HUES48 (cell line): Measurements from ENCODE around the gene CACFD1.
"Not testable (repeated sequence)": the region's sequence is repeated elsewhere in the genome, so short reads cannot be mapped to it uniquely, and the experiment has no call there.

ENCODE experiments used
- H3K27ac ChIP-seq: one replicate; pipeline ENCODE4 v1.7.0; 2013; ENCODE audit warnings: low read depth, low read length, inconsistent platforms
- H3K27me3 ChIP-seq: 2 replicates; pipeline ENCODE4 v1.6.1; 2013; ENCODE audit warnings: mild to moderate bottlenecking, low read length; ENCODE audit not compliant: control insufficient read depth, insufficient read depth
- H3K36me3 ChIP-seq: 2 replicates; pipeline ENCODE4 v1.6.1; 2013; ENCODE audit warnings: low read length; ENCODE audit not compliant: control insufficient read depth, insufficient read depth
- H3K4me1 ChIP-seq: 2 replicates; pipeline ENCODE4 v1.6.1; 2013; ENCODE audit warnings: mild to moderate bottlenecking, low read length; ENCODE audit not compliant: control insufficient read depth, insufficient read depth
- H3K4me3 ChIP-seq: 2 replicates; pipeline ENCODE4 v1.5.1; 2013; ENCODE audit warnings: mild to moderate bottlenecking, low read depth, low read length
- H3K9ac ChIP-seq: 2 replicates; pipeline ENCODE4 v1.6.1; 2013; ENCODE audit warnings: mild to moderate bottlenecking, low read depth, low read length, moderate library complexity
- H3K9me3 ChIP-seq: 2 replicates; pipeline ENCODE4 v1.6.1; 2013; ENCODE audit warnings: low read length; ENCODE audit not compliant: control insufficient read depth, insufficient read depth

The CACFD1 gene

DNA sequence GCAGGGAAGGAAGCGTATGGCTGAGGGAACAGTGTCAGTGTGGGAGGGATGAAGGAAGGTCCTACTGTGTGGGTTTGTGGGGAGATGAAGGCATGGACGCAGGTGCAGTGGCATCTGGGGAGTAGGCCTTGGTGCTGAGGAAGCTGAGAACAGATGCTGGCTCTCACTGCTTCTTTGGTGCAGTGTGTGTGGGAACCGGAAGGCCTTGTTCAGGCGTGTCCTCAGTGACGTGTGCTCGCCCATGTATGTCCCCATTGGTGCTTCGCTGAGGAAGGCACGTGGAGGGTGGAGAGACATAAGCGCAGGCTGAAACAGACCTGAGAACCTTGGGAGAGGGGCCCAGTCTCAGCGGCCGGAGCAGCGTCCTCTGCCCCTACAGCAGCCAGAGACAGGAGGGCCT lies 18.9 kb upstream of the CACFD1 start:
- H3K36me3 ChIP-seq = no peaks in the 10 kb centered on the region
- H3K27me3 ChIP-seq = no peaks in the 10 kb centered on the region
- no peak overlapping the region for H3K4me3 ChIP-seq
- H3K4me1 ChIP-seq = no peaks in the 10 kb centered on the region
- H3K9ac ChIP-seq = no peak overlapping the region
- no peaks in the 10 kb centered on the region for H3K9me3 ChIP-seq
- no peak overlapping the region for H3K27ac ChIP-seq

DNA sequence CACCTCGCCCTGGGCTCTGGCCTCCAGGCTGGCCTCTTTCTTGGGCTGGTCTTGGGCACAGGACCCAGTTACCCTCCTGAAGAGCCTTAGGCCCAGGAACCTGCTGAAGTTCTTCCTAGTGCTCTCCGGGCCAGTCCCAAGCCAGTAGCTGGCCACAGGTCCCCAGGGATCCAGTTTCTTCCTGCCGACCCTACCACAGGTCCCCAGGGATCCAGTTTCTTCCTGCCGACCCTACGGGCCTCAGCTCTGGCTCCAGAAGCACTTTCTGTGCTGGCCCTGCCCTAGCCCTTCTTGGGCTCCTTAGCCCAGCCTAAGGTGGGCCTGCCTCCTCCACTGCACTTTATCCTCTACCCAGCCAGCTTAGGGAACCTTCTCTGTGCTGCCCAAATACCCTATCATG lies 18.2 kb upstream of the CACFD1 start:
- Histone ChIP-seq H3K36me3 (no peaks in the 10 kb centered on the region), H3K9me3 (no peaks in the 10 kb centered on the region), H3K9ac (no peak overlapping the region), H3K4me3 (no peak overlapping the region), H3K4me1 (no peaks in the 10 kb centered on the region), H3K27ac (no peak overlapping the region), H3K27me3 (no peaks in the 10 kb centered on the region)

DNA sequence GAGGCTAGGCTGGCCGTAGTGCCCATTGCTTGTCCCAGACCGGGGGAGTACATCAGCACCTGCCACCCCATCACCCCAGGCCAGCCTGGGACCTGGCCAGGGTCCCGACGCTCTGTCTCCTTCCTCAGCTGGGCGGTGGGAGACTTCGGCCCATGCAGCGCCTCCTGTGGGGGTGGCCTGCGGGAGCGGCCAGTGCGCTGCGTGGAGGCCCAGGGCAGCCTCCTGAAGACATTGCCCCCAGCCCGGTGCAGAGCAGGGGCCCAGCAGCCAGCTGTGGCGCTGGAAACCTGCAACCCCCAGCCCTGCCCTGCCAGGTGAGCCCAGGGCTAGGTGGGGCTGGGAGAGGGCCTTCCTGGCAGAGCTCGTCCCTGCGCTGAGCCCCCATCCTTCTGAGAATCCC lies 16.5 kb upstream of the CACFD1 start:
- no peak overlapping the region for H3K9ac ChIP-seq
- H3K36me3 ChIP-seq = no peaks in the 10 kb centered on the region
- H3K4me3 ChIP-seq = no peak overlapping the region
- no peaks in the 10 kb centered on the region for H3K27me3 ChIP-seq
- H3K27ac ChIP-seq = no peak overlapping the region
- no peaks in the 10 kb centered on the region for H3K9me3 ChIP-seq
- H3K4me1 ChIP-seq = no peaks in the 10 kb centered on the region

DNA sequence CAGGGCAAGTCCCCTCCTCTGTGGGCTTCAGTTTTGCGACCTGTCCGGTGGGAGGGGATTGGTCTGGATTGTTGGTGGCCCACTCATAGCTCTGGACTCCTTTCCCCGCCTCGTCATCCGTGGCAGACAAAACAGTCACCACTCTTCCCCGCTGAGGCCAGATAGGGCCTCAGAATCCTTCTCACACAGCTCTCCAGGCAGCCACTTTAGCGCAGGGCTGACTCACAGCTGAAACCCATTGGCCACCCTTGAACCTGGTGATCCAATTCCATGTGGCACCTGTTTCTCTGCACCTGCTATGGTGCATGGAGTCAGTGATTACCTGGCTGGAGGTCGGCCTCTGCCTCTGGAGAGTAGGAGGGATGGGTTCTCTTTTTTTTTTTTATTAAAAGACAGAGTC lies 15.8 kb upstream of the CACFD1 start:
- no peaks in the 10 kb centered on the region for H3K36me3 ChIP-seq
- no peak overlapping the region for H3K27ac ChIP-seq
- no peak overlapping the region for H3K4me3 ChIP-seq
- H3K9me3 ChIP-seq = no peaks in the 10 kb centered on the region
- H3K27me3 ChIP-seq = no peaks in the 10 kb centered on the region
- no peak overlapping the region for H3K9ac ChIP-seq
- no peaks in the 10 kb centered on the region for H3K4me1 ChIP-seq

DNA sequence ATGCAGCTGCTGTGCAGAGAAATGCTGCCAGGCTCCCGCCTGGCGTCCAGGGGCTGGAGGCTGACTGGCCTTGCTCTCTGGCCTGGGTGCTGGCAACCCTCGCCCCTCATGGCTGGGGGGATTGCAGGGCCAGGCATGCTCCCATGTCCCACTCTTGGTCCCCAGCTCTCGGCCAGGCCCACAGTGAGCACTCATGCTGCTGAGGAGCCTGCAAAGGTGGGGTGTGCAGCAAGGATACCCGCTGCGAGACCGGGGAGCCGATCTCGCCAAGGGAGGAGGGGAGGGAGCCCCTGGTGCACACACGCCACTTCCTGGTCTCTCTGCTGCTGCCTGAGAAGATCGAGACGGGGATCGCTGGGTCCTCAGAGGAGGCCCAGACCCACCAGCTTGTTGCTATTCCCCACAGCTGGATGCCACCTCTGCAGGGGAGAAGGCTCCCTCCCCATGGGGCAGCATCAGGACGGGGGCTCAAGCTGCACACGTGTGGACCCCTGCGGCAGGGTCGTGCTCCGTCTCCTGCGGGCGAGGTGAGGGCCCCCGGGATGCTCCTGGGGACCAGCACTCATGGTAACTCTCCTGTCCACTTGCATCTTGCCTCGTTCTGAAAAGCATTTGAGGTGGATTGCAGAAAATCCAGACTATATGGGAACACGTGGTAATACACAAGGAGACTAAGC lies 14.3 kb upstream of the CACFD1 start:
- Histone ChIP-seq H3K9ac (no peak overlapping the region), H3K4me1 (no peaks in the 10 kb centered on the region), H3K4me3 (no peak overlapping the region), H3K9me3 (no peaks in the 10 kb centered on the region), H3K27me3 (no peaks in the 10 kb centered on the region), H3K27ac (no peak overlapping the region), H3K36me3 (no peaks in the 10 kb centered on the region)

DNA sequence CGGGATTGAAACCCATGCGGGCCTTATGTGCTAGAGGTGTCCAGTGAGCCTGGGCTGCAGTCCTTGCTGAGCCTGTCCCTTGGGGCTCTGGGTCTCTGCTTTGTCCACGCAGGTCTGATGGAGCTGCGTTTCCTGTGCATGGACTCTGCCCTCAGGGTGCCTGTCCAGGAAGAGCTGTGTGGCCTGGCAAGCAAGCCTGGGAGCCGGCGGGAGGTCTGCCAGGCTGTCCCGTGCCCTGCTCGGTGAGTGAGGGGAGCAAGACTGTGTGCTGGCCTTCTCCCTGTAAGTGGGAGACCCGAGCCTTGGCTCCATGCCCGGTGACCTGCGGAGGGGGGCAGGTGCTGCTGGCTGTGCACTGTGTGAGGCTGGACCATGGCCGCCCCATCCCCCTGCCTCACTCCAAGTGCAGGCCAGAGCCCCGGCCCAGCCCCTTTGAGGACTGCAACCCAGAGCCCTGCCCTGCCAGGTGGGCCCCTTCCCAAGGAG lies 11.2 kb upstream of the CACFD1 start:
- Histone ChIP-seq H3K4me1 (no peaks in the 10 kb centered on the region), H3K9ac (no peak overlapping the region), H3K4me3 (no peak overlapping the region), H3K36me3 (no peaks in the 10 kb centered on the region), H3K9me3 (no peaks in the 10 kb centered on the region), H3K27ac (no peak overlapping the region), H3K27me3 (no peaks in the 10 kb centered on the region)

DNA sequence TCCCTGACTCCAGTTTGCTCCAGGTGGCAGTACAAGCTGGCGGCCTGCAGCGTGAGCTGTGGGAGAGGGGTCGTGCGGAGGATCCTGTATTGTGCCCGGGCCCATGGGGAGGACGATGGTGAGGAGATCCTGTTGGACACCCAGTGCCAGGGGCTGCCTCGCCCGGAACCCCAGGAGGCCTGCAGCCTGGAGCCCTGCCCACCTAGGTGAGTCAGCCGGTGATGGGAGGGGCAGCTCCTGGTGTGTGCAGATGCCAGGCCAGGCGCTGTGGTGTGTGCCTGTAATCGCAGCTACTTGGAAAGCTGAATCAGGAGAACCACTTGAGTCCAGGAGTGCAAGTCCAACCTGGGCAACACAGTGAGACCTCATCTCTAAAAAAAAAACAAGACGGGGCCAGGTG lies 10.0 kb upstream of the CACFD1 start:
- H3K27me3 ChIP-seq = no peaks in the 10 kb centered on the region
- H3K36me3 ChIP-seq = no peaks in the 10 kb centered on the region

DNA sequence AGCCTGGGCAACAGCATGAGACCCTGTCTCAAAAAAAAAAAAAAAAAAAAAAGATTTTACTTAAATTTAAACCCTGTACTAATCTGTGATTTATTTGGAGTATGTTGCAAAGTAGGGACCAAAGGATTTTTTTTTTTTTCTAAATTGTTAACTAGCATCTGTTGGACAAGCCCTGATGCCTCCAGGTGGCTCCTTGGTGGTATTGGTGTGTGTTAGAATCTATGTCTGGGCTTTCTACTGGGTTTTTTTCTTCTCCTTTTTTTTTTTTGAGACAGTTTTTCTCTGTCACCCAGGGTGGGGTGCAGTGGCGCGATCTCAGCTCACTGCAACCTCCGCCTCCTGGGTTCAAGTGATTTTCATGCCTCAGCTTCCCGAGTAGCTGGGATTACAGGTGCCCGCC lies 7.9 kb upstream of the CACFD1 start:
- not testable (repeated sequence) for H3K4me3 ChIP-seq, H3K36me3 ChIP-seq, H3K27me3 ChIP-seq, H3K4me1 ChIP-seq, H3K27ac ChIP-seq, H3K9ac ChIP-seq, H3K9me3 ChIP-seq

More for the DNA sequence above, 10.0 kb upstream of the CACFD1 start:
- no peak overlapping the region for H3K9ac ChIP-seq
- H3K9me3 ChIP-seq = no peaks in the 10 kb centered on the region
- no peak overlapping the region for H3K27ac ChIP-seq
- no peaks in the 10 kb centered on the region for H3K4me1 ChIP-seq
- H3K4me3 ChIP-seq = no peak overlapping the region

DNA sequence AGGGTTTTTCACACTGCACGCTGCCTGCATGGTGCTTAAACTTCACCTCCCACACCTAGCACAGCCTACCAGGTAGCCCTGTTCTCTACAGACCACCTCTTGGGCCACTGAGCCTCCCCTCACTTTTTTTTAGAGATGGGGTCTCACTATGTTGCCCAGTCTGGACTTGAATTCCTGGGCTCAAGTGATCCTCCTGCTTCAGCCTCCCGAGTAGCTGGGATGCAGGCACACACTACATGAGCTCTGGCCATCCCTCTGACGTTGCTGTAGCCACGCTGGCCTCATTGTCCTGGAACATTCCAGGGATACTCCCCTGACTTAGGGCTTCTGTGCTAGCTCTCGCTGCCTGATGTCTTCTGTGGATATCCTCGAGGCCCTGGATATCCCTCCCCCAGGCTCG lies 7.2 kb upstream of the CACFD1 start:
- no peaks in the 10 kb centered on the region for H3K36me3 ChIP-seq
- no peaks in the 10 kb centered on the region for H3K9me3 ChIP-seq
- H3K9ac ChIP-seq = no peak overlapping the region
- H3K27ac ChIP-seq = no peak overlapping the region
- no peaks in the 10 kb centered on the region for H3K27me3 ChIP-seq
- no peaks in the 10 kb centered on the region for H3K4me1 ChIP-seq
- H3K4me3 ChIP-seq = no peak overlapping the region

DNA sequence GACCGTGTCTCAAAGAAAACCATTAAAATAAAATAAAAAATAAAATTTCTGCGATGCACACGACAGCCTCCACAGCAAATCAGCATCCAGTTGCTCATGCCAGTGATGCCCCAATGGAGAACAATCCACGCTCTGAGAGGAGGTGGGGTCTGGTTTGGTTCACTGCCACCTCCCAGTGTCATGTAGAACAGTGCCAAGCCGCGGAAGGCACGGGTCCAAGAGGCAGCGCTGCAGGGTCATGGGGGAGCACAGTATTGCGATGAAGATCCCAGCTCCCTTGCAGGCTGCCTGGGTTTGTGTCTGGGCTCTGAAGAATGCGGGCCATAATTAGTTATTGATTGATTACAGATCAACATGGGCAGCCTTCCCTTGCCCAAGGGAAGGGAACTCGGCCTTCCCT lies 6.1 kb upstream of the CACFD1 start:
- no peaks in the 10 kb centered on the region for H3K27me3 ChIP-seq
- H3K36me3 ChIP-seq = no peaks in the 10 kb centered on the region
- no peak overlapping the region for H3K27ac ChIP-seq

DNA sequence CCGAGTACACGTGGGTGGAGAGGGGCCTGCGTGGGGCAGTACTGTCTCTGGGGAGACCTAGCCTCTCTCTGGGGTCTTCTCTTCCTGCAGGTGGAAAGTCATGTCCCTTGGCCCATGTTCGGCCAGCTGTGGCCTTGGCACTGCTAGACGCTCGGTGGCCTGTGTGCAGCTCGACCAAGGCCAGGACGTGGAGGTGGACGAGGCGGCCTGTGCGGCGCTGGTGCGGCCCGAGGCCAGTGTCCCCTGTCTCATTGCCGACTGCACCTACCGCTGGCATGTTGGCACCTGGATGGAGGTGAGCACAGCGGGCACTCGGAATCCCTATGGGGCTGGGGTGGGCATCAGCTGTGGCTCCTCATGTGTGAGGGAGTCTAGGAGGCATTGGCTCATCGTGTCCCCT lies 5.5 kb upstream of the CACFD1 start:
- H3K9ac ChIP-seq = no peak overlapping the region
- 0 out of 2 replicates have a peak, but pooled peaks cover 5% of the 10 kb centered on the region for H3K4me1 ChIP-seq
- H3K36me3 ChIP-seq = no peaks in the 10 kb centered on the region
- no peak overlapping the region for H3K27ac ChIP-seq
- no peak overlapping the region for H3K4me3 ChIP-seq
- H3K9me3 ChIP-seq = no peaks in the 10 kb centered on the region
- H3K27me3 ChIP-seq = no peaks in the 10 kb centered on the region

More for the DNA sequence above, 6.1 kb upstream of the CACFD1 start:
- H3K4me1 ChIP-seq = no peaks in the 10 kb centered on the region
- H3K9me3 ChIP-seq = no peaks in the 10 kb centered on the region
- H3K9ac ChIP-seq = no peak overlapping the region
- H3K4me3 ChIP-seq = no peak overlapping the region
